HL-60 (cell line): ENCODE measurements around the gene DIS3L2.

Experiments
- GABPA ChIP-seq: IDR thresholded peaks from 2 replicates; pipeline ENCODE4 v1.6.1; 2012; ENCODE audit warnings: low read depth
- POLR2AphosphoS5 ChIP-seq: IDR thresholded peaks from 2 replicates; pipeline ENCODE4 v1.6.1; 2012; ENCODE audit warnings: low read depth
- TF ChIP-seq, protein P1 (sequence below): IDR thresholded peaks from one replicate; pipeline ENCODE4 v1.5.1; 2011; ENCODE audit warnings: low read length, control low read depth, inconsistent platforms; ENCODE audit not compliant: insufficient read depth
- TF ChIP-seq, protein P2 (sequence below): IDR thresholded peaks from 2 replicates; pipeline ENCODE4 v1.6.1; 2012; ENCODE audit warnings: low read depth; ENCODE audit not compliant: insufficient replicate concordance

DNA sequence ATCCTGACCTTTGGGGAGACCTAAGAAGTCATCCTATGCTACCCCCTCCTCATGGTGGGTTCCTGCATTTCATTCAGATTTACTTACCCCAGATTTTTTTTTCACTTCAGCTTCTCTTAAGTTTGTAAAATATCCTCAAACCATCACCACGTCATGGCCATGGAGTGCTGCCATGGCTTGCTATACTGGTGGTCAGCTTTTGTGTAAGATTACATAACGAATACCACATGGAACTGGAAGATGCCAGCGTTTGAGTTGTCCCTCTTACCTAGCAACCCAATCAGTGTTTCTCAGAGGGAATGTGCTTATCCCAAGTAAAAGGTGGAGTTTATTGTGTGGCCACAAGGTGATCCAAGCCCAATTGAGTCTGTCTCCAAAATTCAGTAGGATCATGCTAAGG is 268.4 kb downstream of the DIS3L2 start:
- TF ChIP-seq, protein P1, sequence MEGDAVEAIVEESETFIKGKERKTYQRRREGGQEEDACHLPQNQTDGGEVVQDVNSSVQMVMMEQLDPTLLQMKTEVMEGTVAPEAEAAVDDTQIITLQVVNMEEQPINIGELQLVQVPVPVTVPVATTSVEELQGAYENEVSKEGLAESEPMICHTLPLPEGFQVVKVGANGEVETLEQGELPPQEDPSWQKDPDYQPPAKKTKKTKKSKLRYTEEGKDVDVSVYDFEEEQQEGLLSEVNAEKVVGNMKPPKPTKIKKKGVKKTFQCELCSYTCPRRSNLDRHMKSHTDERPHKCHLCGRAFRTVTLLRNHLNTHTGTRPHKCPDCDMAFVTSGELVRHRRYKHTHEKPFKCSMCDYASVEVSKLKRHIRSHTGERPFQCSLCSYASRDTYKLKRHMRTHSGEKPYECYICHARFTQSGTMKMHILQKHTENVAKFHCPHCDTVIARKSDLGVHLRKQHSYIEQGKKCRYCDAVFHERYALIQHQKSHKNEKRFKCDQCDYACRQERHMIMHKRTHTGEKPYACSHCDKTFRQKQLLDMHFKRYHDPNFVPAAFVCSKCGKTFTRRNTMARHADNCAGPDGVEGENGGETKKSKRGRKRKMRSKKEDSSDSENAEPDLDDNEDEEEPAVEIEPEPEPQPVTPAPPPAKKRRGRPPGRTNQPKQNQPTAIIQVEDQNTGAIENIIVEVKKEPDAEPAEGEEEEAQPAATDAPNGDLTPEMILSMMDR: no peak
- TF ChIP-seq, protein P2, sequence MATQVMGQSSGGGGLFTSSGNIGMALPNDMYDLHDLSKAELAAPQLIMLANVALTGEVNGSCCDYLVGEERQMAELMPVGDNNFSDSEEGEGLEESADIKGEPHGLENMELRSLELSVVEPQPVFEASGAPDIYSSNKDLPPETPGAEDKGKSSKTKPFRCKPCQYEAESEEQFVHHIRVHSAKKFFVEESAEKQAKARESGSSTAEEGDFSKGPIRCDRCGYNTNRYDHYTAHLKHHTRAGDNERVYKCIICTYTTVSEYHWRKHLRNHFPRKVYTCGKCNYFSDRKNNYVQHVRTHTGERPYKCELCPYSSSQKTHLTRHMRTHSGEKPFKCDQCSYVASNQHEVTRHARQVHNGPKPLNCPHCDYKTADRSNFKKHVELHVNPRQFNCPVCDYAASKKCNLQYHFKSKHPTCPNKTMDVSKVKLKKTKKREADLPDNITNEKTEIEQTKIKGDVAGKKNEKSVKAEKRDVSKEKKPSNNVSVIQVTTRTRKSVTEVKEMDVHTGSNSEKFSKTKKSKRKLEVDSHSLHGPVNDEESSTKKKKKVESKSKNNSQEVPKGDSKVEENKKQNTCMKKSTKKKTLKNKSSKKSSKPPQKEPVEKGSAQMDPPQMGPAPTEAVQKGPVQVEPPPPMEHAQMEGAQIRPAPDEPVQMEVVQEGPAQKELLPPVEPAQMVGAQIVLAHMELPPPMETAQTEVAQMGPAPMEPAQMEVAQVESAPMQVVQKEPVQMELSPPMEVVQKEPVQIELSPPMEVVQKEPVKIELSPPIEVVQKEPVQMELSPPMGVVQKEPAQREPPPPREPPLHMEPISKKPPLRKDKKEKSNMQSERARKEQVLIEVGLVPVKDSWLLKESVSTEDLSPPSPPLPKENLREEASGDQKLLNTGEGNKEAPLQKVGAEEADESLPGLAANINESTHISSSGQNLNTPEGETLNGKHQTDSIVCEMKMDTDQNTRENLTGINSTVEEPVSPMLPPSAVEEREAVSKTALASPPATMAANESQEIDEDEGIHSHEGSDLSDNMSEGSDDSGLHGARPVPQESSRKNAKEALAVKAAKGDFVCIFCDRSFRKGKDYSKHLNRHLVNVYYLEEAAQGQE: no peak
- TF ChIP-seq POLR2AphosphoS5: no peak
- no peak for TF ChIP-seq GABPA
